ENCODE measurements around the gene PAM.

Gene PAM

DNA sequence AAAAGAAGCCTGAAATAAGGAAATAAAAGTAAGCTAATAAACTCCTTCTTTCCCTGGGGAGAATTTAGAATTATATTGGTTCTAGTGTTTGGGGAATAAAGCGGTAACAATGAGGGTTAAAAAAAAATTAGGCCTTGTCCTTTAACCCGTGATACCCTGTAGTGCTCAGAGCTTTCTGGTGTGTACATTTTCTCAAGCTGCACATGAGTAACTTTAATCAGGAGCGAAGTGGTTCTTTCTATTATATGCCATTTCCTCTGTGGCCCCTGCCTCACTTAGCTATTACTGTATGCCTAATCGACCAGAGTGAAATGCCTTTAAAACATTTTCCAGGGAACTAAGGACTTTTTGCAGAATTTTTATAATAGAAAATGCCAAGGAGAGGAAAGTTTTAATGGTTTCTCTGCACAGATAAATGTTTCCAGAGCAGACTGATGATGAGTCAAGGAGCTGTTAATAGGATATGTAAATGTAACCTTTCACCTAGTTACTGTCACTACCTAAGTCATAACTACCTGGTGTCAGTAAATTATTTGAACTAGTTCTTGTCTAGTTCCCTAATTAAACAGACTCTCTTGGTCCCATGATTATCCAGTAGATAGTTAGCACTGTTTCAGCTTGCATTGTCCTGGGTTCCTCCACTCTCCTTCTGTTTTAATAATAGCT is 7.6 kb downstream of the PAM start:
- Histone ChIP-seq H3K36me3 (no peaks in the 10 kb centered on the region), H3K4me3 (ENCODE audit: low read depth, low read length) (no peak overlapping the region), H3K4me1 (peaks cover 20% of the 10 kb centered on the region), H3K9me3 (no peaks in the 10 kb centered on the region), H3K27me3 (no peaks in the 10 kb centered on the region)
- no peak for DNase-seq
- TF ChIP-seq, protein P1, sequence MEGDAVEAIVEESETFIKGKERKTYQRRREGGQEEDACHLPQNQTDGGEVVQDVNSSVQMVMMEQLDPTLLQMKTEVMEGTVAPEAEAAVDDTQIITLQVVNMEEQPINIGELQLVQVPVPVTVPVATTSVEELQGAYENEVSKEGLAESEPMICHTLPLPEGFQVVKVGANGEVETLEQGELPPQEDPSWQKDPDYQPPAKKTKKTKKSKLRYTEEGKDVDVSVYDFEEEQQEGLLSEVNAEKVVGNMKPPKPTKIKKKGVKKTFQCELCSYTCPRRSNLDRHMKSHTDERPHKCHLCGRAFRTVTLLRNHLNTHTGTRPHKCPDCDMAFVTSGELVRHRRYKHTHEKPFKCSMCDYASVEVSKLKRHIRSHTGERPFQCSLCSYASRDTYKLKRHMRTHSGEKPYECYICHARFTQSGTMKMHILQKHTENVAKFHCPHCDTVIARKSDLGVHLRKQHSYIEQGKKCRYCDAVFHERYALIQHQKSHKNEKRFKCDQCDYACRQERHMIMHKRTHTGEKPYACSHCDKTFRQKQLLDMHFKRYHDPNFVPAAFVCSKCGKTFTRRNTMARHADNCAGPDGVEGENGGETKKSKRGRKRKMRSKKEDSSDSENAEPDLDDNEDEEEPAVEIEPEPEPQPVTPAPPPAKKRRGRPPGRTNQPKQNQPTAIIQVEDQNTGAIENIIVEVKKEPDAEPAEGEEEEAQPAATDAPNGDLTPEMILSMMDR (IDR thresholded peaks at IDR 0.05; ENCODE audit: low read depth, low read length) = no peak

DNA sequence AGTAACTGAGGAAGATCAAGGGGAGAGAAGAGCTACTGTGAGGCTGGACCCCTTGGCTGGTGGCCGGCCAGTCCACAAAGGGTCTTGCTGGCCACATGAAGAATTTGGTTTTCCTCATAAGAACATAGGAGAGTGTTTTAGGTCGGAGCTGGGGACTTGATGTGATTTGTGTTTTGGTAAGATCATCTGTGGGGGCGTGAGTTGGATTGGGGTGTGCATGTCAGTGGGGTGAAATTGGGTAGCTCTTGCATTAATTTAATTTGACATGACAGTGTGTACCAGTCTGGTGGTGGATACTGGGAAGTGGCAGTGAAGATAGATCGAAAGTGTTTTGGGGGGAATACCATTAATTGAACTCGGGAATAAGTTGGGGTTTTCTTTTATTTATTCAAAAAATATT is 8.6 kb downstream of the PAM start:
- TF ChIP-seq, protein P1 (IDR thresholded peaks at IDR 0.05; ENCODE audit: low read depth, low read length) = no peak
- Histone ChIP-seq H3K4me3 (ENCODE audit: low read depth, low read length) (no peak overlapping the region), H3K27me3 (no peaks in the 10 kb centered on the region), H3K4me1 (peaks cover 20% of the 10 kb centered on the region), H3K36me3 (no peaks in the 10 kb centered on the region), H3K9me3 (no peaks in the 10 kb centered on the region)
- no peak for DNase-seq

DNA sequence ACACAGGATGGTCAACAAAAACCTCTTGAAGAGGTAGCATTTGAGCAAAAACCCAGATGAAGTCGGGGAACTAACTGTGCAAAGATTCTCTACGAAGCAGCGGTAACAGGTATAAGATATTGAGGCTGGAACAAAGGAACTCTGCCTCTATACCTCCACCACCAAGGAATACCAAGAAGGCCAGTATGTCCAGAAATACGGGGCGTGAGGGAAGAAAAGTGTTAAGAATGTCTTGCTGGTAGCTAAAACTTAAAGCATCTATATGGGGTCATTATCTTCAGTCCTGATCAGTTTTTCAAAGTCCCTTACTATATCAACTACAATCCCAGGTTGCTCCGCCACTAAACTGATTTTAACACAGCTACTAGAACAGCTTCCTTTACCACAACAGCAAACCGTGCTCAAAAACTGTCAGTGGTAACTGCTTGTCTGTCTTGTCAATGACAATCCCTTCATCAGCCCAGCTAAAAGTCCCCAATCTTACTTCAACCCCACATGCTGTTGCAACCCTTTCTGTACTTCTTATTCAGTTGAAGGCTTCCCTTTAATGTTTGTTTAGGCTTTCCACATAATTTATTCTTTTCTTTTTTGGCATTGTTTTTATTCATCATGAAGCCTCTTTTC is 9.4 kb downstream of the PAM start:
- Histone ChIP-seq H3K9me3 (no peaks in the 10 kb centered on the region), H3K27me3 (no peaks in the 10 kb centered on the region), H3K36me3 (no peaks in the 10 kb centered on the region), H3K4me3 (ENCODE audit: low read depth, low read length) (no peak overlapping the region), H3K4me1 (peaks cover 18% of the 10 kb centered on the region)
- DNase-seq = no peak
- TF ChIP-seq, protein P1 (IDR thresholded peaks at IDR 0.05; ENCODE audit: low read depth, low read length) = no peak

DNA sequence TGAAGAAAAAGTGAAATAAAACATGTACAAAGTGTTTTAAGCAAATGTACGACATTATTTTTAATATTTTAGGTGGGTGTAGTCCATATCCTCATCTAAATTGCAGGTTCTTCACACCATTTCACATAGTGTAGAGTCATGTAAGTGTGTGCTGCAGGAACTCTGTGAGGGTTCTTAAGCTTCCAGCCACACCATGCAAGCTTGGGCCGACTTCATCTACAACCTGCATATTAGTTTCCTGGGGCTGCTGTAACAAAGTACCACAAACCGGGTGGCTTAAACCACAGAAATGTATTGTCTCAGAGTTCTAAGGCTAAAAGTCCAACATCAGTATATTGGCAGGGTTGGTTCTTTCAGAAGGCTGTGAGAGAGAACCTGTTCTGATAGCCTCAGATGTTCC is 10.2 kb downstream of the PAM start:
- no peak for DNase-seq
- no peak overlapping the region for H3K4me3 ChIP-seq (ENCODE audit: low read depth, low read length)
- peaks cover 13% of the 10 kb centered on the region for H3K4me1 ChIP-seq
- no peaks in the 10 kb centered on the region for H3K36me3 ChIP-seq
- H3K9me3 ChIP-seq = no peaks in the 10 kb centered on the region
- TF ChIP-seq, protein P1 (IDR thresholded peaks at IDR 0.05; ENCODE audit: low read depth, low read length) = no peak
- no peaks in the 10 kb centered on the region for H3K27me3 ChIP-seq

DNA sequence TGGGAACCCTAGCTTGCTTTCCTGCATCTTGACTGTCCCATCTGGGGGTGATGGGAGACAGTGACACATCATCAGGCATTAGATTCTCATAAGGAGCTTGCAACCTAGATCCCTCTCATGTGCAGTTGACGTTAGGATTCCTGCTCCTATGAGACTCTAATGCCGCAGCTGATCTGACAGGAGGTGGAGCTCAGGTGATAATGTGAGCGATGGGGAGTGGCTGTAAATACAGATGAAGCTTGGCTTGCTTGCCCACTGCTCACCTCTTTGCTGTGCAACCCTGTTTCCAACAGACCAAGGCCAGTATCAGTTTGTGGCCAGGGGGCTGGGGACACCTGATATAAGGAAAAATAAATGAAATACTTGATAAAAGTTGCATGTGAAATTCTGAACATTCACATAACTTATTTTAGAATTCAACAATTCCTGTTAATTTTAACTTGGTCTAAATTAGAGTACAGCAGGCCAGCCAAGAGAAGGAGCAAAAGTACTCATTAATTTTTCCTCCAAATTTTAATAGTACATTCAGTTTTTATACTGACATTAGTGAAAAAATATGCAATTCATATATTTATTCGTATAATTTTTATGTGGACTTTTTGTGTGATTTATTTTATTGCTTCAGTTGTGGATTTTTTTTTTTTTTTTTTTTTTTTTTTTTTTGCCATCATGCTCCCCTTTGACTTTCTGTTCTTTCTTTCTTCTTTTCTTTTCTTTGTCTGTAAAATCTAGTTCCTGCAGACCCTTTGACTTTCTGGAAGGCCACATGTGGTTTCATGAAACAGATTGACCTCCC is 11.4 kb downstream of the PAM start:
- peaks cover 2% of the 10 kb centered on the region for H3K4me1 ChIP-seq
- no peaks in the 10 kb centered on the region for H3K9me3 ChIP-seq
- no peaks in the 10 kb centered on the region for H3K27me3 ChIP-seq
- TF ChIP-seq, protein P1 (IDR thresholded peaks at IDR 0.05; ENCODE audit: low read depth, low read length) = no peak
- H3K36me3 ChIP-seq = no peaks in the 10 kb centered on the region
- DNase-seq = no peak
- H3K4me3 ChIP-seq (ENCODE audit: low read depth, low read length) = no peak overlapping the region

DNA sequence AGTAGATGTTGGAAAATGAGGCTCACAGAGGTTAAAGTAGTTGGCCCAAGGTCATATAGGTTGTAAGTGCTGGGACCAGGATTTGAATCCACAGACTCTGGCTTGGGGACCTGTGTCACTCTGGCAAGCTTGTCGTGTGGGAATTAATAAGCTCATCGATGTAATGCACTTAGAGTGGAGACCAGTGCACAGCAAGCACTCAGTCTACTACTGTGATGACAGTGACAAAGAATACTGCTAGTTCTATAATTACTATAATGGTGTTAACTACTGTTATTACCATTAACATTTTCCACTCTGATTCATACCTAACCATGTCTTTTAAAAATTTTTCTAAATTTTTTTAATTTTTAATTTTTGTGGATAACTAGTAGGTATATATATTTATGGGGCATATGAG is 12.8 kb downstream of the PAM start:
- H3K4me3 ChIP-seq (ENCODE audit: low read depth, low read length) = no peak overlapping the region
- TF ChIP-seq, protein P1 (IDR thresholded peaks at IDR 0.05; ENCODE audit: low read depth, low read length) = no peak
- H3K4me1 ChIP-seq = no peaks in the 10 kb centered on the region
- DNase-seq = no peak
- H3K36me3 ChIP-seq = no peaks in the 10 kb centered on the region
- H3K27me3 ChIP-seq = no peaks in the 10 kb centered on the region
- H3K9me3 ChIP-seq = no peaks in the 10 kb centered on the region

Measured in BE2C (cell line).